WTC11 (cell line): ENCODE results near the gene SRGAP1.

Experiments used
- CTCF ChIP-seq: fragments of 200-600 bp; IDR thresholded peaks from 2 replicates; pipeline ENCODE4 v1.8.0; 2022; ENCODE audit warnings: antibody characterized with exemption
- GTF2I ChIP-seq: fragments of 250-450 bp; sonication (Bioruptor Pico); conservative IDR thresholded peaks from 2 replicates; pipeline ENCODE4 v1.4.0; 2021; ENCODE audit warnings: mild to moderate bottlenecking
- HMGXB4 ChIP-seq: sonication (generic); formaldehyde crosslinking; IDR thresholded peaks from 2 replicates; pipeline ENCODE4 v1.8.1; 2023; ENCODE audit warnings: mild to moderate bottlenecking, moderate library complexity, missing genetic modification reagents
- JUN ChIP-seq: sonication (generic); formaldehyde crosslinking; IDR thresholded peaks from 2 replicates; pipeline ENCODE4 v1.8.0; 2023; ENCODE audit warnings: mild to moderate bottlenecking, missing genetic modification reagents
- ZBTB21 ChIP-seq: sonication (generic); formaldehyde crosslinking; IDR thresholded peaks from 2 replicates; pipeline ENCODE4 v1.8.1; 2023; ENCODE audit warnings: mild to moderate bottlenecking, missing genetic modification reagents, borderline replicate concordance
- ZNF232 ChIP-seq: sonication (generic); formaldehyde crosslinking; IDR thresholded peaks from 2 replicates; pipeline ENCODE4 v1.8.0; 2022; ENCODE audit warnings: mild to moderate bottlenecking, missing genetic modification reagents
- ZNF416 ChIP-seq: fragments of 250-450 bp; sonication (Bioruptor Pico); IDR thresholded peaks from 2 replicates; pipeline ENCODE4 v1.9.0; 2021; ENCODE audit warnings: mild to moderate bottlenecking, inconsistent platforms
- TF ChIP-seq, protein P1 (sequence below): fragments of 250-450 bp; sonication (Bioruptor Pico); IDR thresholded peaks from 2 replicates; pipeline ENCODE4 v1.9.0; 2021; ENCODE audit warnings: mild to moderate bottlenecking

DNA sequence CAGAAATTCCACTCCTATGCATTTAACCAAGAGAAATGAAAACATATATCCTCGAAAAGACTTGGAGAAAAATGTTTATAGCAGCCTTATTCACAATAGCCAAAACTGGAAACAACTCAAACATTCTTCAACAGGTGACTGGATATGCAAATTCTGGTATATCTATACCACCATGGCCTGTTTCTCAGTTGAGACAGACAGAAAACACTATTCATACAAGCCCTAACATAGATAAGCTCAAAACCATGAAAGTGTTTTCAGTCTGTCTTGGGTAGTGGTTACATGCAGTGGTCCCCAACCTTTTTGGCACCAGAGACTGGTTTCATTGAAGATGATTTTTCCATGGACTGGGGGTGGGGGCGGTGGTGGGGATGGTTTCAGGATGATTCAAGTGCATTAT lies 83.8 kb downstream of the SRGAP1 start:
- no peak for TF ChIP-seq CTCF
- TF ChIP-seq ZNF416, result no peak
- no peak for TF ChIP-seq JUN
- TF ChIP-seq ZBTB21 (CRISPR knock-in tag), result no peak
- TF ChIP-seq ZNF232, result no peak
- no peak for TF ChIP-seq HMGXB4 (CRISPR knock-in tag)
- TF ChIP-seq, protein P1, sequence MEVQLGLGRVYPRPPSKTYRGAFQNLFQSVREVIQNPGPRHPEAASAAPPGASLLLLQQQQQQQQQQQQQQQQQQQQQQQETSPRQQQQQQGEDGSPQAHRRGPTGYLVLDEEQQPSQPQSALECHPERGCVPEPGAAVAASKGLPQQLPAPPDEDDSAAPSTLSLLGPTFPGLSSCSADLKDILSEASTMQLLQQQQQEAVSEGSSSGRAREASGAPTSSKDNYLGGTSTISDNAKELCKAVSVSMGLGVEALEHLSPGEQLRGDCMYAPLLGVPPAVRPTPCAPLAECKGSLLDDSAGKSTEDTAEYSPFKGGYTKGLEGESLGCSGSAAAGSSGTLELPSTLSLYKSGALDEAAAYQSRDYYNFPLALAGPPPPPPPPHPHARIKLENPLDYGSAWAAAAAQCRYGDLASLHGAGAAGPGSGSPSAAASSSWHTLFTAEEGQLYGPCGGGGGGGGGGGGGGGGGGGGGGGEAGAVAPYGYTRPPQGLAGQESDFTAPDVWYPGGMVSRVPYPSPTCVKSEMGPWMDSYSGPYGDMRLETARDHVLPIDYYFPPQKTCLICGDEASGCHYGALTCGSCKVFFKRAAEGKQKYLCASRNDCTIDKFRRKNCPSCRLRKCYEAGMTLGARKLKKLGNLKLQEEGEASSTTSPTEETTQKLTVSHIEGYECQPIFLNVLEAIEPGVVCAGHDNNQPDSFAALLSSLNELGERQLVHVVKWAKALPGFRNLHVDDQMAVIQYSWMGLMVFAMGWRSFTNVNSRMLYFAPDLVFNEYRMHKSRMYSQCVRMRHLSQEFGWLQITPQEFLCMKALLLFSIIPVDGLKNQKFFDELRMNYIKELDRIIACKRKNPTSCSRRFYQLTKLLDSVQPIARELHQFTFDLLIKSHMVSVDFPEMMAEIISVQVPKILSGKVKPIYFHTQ (CRISPR knock-in tag), result no peak
- TF ChIP-seq GTF2I, result no peak
